ENCODE data around the gene RCAN2.

The RCAN2 gene

GRCh38 chr6:46323312-46323965 is 167.8 kb downstream of the RCAN2 start:
- TF ChIP-seq, protein P1, sequence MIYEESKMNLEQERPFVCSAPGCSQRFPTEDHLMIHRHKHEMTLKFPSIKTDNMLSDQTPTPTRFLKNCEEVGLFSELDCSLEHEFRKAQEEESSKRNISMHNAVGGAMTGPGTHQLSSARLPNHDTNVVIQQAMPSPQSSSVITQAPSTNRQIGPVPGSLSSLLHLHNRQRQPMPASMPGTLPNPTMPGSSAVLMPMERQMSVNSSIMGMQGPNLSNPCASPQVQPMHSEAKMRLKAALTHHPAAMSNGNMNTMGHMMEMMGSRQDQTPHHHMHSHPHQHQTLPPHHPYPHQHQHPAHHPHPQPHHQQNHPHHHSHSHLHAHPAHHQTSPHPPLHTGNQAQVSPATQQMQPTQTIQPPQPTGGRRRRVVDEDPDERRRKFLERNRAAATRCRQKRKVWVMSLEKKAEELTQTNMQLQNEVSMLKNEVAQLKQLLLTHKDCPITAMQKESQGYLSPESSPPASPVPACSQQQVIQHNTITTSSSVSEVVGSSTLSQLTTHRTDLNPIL (CRISPR knock-in tag; IDR thresholded peaks at IDR 0.05; ENCODE audit: low read depth) = no peak
- TF ChIP-seq BACH2 (CRISPR knock-in tag; IDR thresholded peaks at IDR 0.05; ENCODE audit: borderline replicate concordance) = no peak
- no peak for TF ChIP-seq ZC3H10 (CRISPR knock-in tag; IDR thresholded peaks at IDR 0.05)
- no peak for TF ChIP-seq ZFP3 (CRISPR knock-in tag; IDR thresholded peaks at IDR 0.05)
- no peak for TF ChIP-seq CSDC2 (CRISPR knock-in tag; IDR thresholded peaks at IDR 0.05)
- TF ChIP-seq ZNF565 (CRISPR knock-in tag; conservative IDR thresholded peaks at IDR 0.05; ENCODE audit: low read depth) = no peak
- no peak for TF ChIP-seq ARNTL (CRISPR knock-in tag; IDR thresholded peaks at IDR 0.05; ENCODE audit: borderline replicate concordance, low read depth)
- ATAC-seq = peak; percentile 26; the same call in 1 of the 3 replicates

DNA sequence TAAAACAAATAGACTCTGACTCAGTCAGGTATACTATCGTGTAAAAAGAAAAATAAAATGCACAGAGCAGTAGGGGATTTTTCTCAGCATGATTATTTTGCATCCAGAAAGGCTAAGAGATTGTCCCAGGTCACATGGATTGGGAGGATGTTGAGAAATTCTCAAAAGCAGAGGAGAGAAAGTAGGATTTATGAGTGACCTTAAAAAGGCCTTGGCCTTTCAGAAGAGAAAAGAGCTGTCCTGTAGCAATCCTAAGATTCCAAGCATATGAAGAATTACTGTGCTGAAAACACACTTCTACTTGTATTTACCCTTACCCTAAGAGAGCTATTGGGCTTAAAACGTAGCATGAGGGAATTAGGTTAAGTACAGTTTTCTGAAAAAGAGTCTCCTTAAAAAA is 170.7 kb downstream of the RCAN2 start:
- ATAC-seq = no peak
- TF ChIP-seq ARNTL (CRISPR knock-in tag; IDR thresholded peaks at IDR 0.05; ENCODE audit: borderline replicate concordance, low read depth) (no peak), TOX (CRISPR knock-in tag; IDR thresholded peaks at IDR 0.05; ENCODE audit: borderline replicate concordance) (no peak)

- no peak for ATAC-seq
- TF ChIP-seq ZNF70 (CRISPR knock-in tag; IDR thresholded peaks at IDR 0.05) (no peak), ESRRG (CRISPR knock-in tag; IDR thresholded peaks at IDR 0.05) (no peak), ARNTL (CRISPR knock-in tag; IDR thresholded peaks at IDR 0.05; ENCODE audit: borderline replicate concordance, low read depth) (no peak), ZNF8 (CRISPR knock-in tag; IDR thresholded peaks at IDR 0.05) (no peak), TCF4 (CRISPR knock-in tag; IDR thresholded peaks at IDR 0.05; ENCODE audit: borderline replicate concordance) (no peak), ISL1 (CRISPR knock-in tag; IDR thresholded peaks at IDR 0.05) (no peak), ZFP3 (CRISPR knock-in tag; IDR thresholded peaks at IDR 0.05) (no peak), GLIS3 (CRISPR knock-in tag; IDR thresholded peaks at IDR 0.05) (no peak), TOX (CRISPR knock-in tag; IDR thresholded peaks at IDR 0.05; ENCODE audit: borderline replicate concordance) (no peak), BACH2 (CRISPR knock-in tag; IDR thresholded peaks at IDR 0.05; ENCODE audit: borderline replicate concordance) (no peak), PPARA (CRISPR knock-in tag; IDR thresholded peaks at IDR 0.05; ENCODE audit: borderline replicate concordance) (no peak), PATZ1 (CRISPR knock-in tag; IDR thresholded peaks at IDR 0.05; ENCODE audit: borderline replicate concordance) (no peak), RARB (CRISPR knock-in tag; IDR thresholded peaks at IDR 0.05) (no peak), ZFP30 (CRISPR knock-in tag; IDR thresholded peaks at IDR 0.05) (no peak), OSR1 (CRISPR knock-in tag; IDR thresholded peaks at IDR 0.05) (no peak), ZC3H10 (CRISPR knock-in tag; IDR thresholded peaks at IDR 0.05) (no peak), ZNF565 (CRISPR knock-in tag; conservative IDR thresholded peaks at IDR 0.05; ENCODE audit: low read depth) (no peak)
- TF ChIP-seq, protein P1 (CRISPR knock-in tag; IDR thresholded peaks at IDR 0.05; ENCODE audit: low read depth) = no peak
- TF ChIP-seq, protein P2, sequence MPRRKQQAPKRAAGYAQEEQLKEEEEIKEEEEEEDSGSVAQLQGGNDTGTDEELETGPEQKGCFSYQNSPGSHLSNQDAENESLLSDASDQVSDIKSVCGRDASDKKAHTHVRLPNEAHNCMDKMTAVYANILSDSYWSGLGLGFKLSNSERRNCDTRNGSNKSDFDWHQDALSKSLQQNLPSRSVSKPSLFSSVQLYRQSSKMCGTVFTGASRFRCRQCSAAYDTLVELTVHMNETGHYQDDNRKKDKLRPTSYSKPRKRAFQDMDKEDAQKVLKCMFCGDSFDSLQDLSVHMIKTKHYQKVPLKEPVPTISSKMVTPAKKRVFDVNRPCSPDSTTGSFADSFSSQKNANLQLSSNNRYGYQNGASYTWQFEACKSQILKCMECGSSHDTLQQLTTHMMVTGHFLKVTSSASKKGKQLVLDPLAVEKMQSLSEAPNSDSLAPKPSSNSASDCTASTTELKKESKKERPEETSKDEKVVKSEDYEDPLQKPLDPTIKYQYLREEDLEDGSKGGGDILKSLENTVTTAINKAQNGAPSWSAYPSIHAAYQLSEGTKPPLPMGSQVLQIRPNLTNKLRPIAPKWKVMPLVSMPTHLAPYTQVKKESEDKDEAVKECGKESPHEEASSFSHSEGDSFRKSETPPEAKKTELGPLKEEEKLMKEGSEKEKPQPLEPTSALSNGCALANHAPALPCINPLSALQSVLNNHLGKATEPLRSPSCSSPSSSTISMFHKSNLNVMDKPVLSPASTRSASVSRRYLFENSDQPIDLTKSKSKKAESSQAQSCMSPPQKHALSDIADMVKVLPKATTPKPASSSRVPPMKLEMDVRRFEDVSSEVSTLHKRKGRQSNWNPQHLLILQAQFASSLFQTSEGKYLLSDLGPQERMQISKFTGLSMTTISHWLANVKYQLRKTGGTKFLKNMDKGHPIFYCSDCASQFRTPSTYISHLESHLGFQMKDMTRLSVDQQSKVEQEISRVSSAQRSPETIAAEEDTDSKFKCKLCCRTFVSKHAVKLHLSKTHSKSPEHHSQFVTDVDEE (CRISPR knock-in tag; IDR thresholded peaks at IDR 0.05) = no peak
- TF ChIP-seq, protein P3, sequence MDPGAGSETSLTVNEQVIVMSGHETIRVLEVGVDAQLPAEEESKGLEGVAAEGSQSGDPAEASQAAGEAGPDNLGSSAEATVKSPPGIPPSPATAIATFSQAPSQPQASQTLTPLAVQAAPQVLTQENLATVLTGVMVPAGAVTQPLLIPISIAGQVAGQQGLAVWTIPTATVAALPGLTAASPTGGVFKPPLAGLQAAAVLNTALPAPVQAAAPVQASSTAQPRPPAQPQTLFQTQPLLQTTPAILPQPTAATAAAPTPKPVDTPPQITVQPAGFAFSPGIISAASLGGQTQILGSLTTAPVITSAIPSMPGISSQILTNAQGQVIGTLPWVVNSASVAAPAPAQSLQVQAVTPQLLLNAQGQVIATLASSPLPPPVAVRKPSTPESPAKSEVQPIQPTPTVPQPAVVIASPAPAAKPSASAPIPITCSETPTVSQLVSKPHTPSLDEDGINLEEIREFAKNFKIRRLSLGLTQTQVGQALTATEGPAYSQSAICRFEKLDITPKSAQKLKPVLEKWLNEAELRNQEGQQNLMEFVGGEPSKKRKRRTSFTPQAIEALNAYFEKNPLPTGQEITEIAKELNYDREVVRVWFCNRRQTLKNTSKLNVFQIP (CRISPR knock-in tag; IDR thresholded peaks at IDR 0.05; ENCODE audit: borderline replicate concordance, low read depth) = no peak
Observed at GRCh38 chr6:46315589-46315988, 175.7 kb downstream of the RCAN2 start.

Measured in SK-N-SH treated with all-trans-retinoic acid at 6 μM for 48 hours (cell line).